ENCODE data around the gene KRCC1.
A peak's percentile ranks its signal among the peaks of the same experiment; 100 is the strongest.
"Not testable (repeated sequence)": the region's sequence is repeated elsewhere in the genome, so short reads cannot be mapped to it uniquely, and the experiment has no call there.

KRCC1 gene

DNA sequence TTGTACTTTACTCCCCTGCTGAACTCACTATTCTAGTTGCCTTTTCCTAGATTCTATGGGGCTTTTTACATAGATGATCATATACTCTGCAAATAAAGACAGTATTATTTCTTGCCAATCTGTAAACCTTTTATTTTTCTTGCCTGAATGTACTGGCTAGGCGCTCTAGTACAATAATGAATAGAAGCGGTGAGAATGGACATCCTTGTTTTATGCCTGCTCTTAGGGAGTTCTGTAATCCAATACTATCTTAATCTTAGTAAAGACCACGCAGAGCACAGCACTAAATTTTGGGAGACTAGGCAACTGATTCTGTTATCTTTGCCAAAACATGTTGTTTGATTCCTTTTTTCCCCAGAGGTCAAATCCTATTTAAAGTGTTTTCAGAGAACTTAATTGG, 7.0 kb downstream of the KRCC1 start:
- no peak for DNase-seq (ENCODE audit: low read depth)
- TF ChIP-seq, protein P1, sequence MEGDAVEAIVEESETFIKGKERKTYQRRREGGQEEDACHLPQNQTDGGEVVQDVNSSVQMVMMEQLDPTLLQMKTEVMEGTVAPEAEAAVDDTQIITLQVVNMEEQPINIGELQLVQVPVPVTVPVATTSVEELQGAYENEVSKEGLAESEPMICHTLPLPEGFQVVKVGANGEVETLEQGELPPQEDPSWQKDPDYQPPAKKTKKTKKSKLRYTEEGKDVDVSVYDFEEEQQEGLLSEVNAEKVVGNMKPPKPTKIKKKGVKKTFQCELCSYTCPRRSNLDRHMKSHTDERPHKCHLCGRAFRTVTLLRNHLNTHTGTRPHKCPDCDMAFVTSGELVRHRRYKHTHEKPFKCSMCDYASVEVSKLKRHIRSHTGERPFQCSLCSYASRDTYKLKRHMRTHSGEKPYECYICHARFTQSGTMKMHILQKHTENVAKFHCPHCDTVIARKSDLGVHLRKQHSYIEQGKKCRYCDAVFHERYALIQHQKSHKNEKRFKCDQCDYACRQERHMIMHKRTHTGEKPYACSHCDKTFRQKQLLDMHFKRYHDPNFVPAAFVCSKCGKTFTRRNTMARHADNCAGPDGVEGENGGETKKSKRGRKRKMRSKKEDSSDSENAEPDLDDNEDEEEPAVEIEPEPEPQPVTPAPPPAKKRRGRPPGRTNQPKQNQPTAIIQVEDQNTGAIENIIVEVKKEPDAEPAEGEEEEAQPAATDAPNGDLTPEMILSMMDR (conservative IDR thresholded peaks at IDR 0.05; ENCODE audit: low read depth, low read length): no peak
- H3K4me3 ChIP-seq (ENCODE audit: low read length): no peak overlapping the region

DNA sequence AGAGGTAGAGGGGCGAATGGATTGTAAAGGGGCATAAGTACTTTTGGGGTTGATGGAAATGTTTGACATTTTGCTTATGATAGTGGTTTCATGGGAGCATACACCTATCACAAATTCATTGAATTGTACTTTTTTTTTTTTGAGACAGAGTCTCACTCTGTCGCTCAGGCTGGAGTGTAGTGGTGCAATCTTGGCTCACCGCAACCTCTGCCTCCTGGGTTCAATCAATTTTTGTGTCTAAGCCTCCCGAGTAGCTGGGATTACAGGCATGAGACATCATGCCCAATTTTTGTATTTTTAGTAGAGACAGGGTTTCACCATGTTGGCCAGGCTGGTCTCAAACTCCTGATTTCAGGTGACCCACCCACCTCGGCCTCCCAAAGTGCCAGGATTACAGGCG, 10.0 kb downstream of the KRCC1 start:
- DNase-seq (ENCODE audit: low read depth); H3K4me3 ChIP-seq (ENCODE audit: low read length): not testable (repeated sequence)

DNA sequence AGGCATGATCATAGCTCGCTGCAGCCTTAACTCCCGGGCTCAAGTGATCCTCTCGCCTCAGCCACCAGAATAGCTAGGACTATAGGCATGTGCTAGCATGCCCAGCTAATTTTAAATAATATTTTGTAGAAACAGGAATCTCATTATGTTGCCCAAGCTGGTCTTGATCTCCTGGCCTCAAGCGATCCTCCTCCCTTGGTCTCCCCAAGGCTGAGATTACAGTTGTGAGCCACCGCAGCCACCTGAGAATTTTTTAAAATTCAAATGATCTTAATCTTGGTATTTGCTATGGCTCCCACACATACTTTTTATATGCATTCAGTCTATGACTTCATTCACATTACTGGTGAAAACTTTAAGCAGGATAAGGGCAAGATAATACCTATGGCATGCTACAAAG, 13.1 kb downstream of the KRCC1 start:
- TF ChIP-seq, protein P1 (conservative IDR thresholded peaks at IDR 0.05; ENCODE audit: low read depth, low read length): no peak
- no peak for DNase-seq (ENCODE audit: low read depth)
- H3K4me3 ChIP-seq (ENCODE audit: low read length): no peak overlapping the region

DNA sequence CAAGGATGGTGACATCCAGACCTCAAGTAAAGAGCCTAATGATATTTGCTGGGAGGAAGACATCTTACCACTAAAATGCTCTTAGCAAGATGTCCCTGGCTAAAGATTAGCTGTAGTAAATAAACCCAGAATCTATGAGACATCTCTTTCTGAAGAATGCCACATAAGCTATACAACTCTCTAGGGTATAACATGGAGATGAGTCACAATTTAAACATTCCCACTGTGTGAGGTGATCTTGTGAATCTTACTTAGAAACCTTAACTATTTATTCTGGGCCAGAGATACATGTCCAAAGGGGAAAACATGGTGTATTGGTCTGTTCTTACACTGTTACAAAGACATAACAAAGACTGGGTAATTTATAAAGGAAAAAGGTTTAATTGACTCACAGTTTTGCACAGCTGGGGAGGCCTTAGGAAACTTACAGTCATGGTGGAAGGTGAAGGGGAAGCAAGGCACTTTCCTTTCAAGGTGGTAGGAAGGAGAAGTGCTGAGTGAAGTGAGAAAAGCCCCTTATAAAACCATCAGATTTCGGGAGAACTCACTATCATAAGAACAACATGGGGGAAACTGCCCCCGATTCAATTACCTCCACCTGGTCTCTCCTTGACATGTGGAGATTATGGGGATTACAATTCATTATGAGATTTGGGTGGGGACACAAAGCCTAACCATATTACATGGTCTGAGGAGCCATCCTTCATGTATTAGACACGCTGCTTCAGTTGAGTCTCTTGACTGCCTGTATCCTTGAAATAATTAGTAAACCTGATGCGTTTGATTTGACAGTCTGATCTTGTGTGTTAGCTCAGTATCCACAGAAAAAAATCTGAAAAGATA, 17.1 kb downstream of the KRCC1 start:
- peak; percentile 16 for DNase-seq (ENCODE audit: low read depth)
- H3K4me3 ChIP-seq (ENCODE audit: low read length): no peak overlapping the region
- TF ChIP-seq, protein P1 (conservative IDR thresholded peaks at IDR 0.05; ENCODE audit: low read depth, low read length): no peak

DNA sequence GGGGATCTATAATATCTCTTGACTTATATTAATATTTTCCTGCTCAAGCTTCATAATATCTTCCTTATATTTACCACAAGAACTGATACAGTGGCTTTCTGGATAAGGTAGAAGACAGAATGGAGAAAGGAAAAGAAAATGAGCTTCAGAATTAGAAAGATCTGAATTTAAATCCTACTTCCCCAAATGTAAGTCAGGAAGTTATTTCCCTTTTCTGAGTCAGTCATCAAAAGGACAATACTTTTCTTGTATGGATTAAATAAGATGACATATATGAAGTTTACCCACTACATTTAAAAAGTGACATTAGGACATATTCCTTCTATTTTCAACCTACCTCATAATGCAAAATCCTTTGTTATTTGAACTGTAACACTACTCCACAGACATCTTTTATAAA, 19.0 kb downstream of the KRCC1 start:
- no peak for DNase-seq (ENCODE audit: low read depth)
- no peak overlapping the region for H3K4me3 ChIP-seq (ENCODE audit: low read length)
- TF ChIP-seq, protein P1 (conservative IDR thresholded peaks at IDR 0.05; ENCODE audit: low read depth, low read length): no peak

DNA sequence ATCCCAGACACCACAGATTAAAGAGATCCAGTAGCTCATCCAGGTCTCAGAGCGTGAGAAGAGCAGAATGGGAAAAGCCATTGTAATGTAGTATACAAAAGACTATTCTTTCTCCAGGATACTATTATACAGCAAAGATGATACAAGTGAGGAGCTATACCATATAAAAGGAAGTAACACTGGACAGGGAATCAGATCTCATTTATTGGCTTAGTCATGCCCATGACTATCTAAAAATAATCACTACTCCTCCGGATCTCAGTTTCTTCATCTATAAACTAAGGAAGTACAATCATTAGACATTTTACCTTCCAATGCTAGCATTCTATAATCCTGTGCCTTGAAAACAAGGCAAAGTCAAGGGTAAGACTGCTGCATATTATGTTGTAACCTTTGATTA, 19.4 kb downstream of the KRCC1 start:
- DNase-seq (ENCODE audit: low read depth): no peak
- TF ChIP-seq, protein P1 (conservative IDR thresholded peaks at IDR 0.05; ENCODE audit: low read depth, low read length): no peak
- no peak overlapping the region for H3K4me3 ChIP-seq (ENCODE audit: low read length)

DNA sequence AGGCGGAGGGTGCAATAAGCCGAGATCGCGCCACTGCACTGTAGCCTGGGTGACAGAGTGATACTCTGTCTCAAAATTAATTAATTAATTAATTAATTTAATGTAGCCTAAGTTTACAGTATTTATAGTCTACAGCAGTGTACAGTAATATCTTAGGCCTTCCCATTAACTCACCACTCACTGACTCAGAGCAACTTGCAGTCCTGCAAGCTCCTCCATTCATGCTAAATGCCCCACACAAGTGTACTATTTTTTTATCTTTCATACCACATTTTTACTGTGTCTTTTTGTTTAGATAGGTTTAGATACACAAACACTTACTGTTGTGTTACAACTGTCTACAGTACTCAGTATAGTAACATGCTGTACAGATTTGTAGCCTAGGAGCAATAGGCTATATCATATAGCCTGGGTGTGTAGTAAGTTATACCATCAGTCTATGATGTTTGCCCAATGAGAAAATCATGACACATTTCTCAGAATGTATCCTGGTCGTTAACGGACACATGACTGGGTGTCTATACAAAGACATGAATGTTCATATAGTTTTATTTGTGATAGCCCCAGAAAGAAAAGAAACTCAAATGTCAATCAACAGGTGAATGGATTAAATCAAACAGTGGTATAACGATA, 23.4 kb downstream of the KRCC1 start:
- DNase-seq (ENCODE audit: low read depth): no peak
- TF ChIP-seq, protein P1 (conservative IDR thresholded peaks at IDR 0.05; ENCODE audit: low read depth, low read length): no peak

More for the DNA sequence above, 23.4 kb downstream of the KRCC1 start:
- no peak overlapping the region for H3K4me3 ChIP-seq (ENCODE audit: low read length)

Data from retinal pigment epithelial cell (primary cell).